ENCODE measurements around the gene ATP5ME.

ATP5ME gene

GRCh38 chr4:632926-633325 lies 41.1 kb downstream of the ATP5ME start:
- in situ Hi-C loops (cut with HindIII; ENCODE audit: low sequenced_read_pairs): no loop called here
- DNase-seq (ENCODE audit: low read depth, low spot score): no peak
- no peak overlapping the region for H3K4me3 ChIP-seq (ENCODE audit: low read depth, low read length)
- no peak for TF ChIP-seq CTCF (IDR thresholded peaks at IDR 0.05; ENCODE audit: low read depth, low read length)

GRCh38 chr4:632196-632790 lies 41.8 kb downstream of the ATP5ME start:
- no peak for DNase-seq (ENCODE audit: low read depth, low spot score)
- in situ Hi-C loops (cut with HindIII; ENCODE audit: low sequenced_read_pairs): no loop called here
- H3K4me3 ChIP-seq (ENCODE audit: low read depth, low read length): no peak overlapping the region
- no peak for TF ChIP-seq CTCF (IDR thresholded peaks at IDR 0.05; ENCODE audit: low read depth, low read length)

- in situ Hi-C loops (cut with HindIII; ENCODE audit: low sequenced_read_pairs): no loop called here
- DNase-seq (ENCODE audit: low read depth, low spot score): no peak
- no peak overlapping the region for H3K4me3 ChIP-seq (ENCODE audit: low read depth, low read length)
- no peak for TF ChIP-seq CTCF (IDR thresholded peaks at IDR 0.05; ENCODE audit: low read depth, low read length)
Observed at GRCh38 chr4:630656-631055, 43.4 kb downstream of the ATP5ME start.

- DNase-seq (ENCODE audit: low read depth, low spot score): no peak
- in situ Hi-C loops (cut with HindIII; ENCODE audit: low sequenced_read_pairs): no loop called here
- no peak for TF ChIP-seq CTCF (IDR thresholded peaks at IDR 0.05; ENCODE audit: low read depth, low read length)
- no peak overlapping the region for H3K4me3 ChIP-seq (ENCODE audit: low read depth, low read length)
Observed at GRCh38 chr4:629915-630641, 44.0 kb downstream of the ATP5ME start.

- DNase-seq (ENCODE audit: low read depth, low spot score): no peak
- no peak overlapping the region for H3K4me3 ChIP-seq (ENCODE audit: low read depth, low read length)
- TF ChIP-seq CTCF (IDR thresholded peaks at IDR 0.05; ENCODE audit: low read depth, low read length): no peak
- in situ Hi-C loops (cut with HindIII; ENCODE audit: low sequenced_read_pairs): no loop called here
Observed at GRCh38 chr4:629636-629914, 44.5 kb downstream of the ATP5ME start.

GRCh38 chr4:628821-629635 lies 45.0 kb downstream of the ATP5ME start:
- in situ Hi-C loops (cut with HindIII; ENCODE audit: low sequenced_read_pairs): no loop called here

More at GRCh38 chr4:628821-629635, 45.0 kb downstream of the ATP5ME start:
- no peak for DNase-seq (ENCODE audit: low read depth, low spot score)
- no peak for TF ChIP-seq CTCF (IDR thresholded peaks at IDR 0.05; ENCODE audit: low read depth, low read length)
- no peak overlapping the region for H3K4me3 ChIP-seq (ENCODE audit: low read depth, low read length)

Data from astrocyte of the spinal cord (primary cell).